ENCODE results near the gene PPT1. TPM values are rescaled to one million over a fixed set of nuclear protein-coding genes. Genes with fewer than 3 reads are reported as not detected.

The PPT1 gene
- 64.6 and 67.3 TPM in 2 replicates for total RNA-seq
- long read RNA-seq, full-length matches to known transcripts: 1,104 of 1,137 reads
- long read RNA-seq, partial matches to known transcripts: 22 of 1,137 reads
- long read RNA-seq, other reads (novel, unspliced or antisense): 11 of 1,137 reads

GRCh38 chr1:40096977-40097782, at the start of gene PPT1:
Gene PPT1, minus strand, starts transcription at chr1:40097252. Its CDS starts 14 bp downstream, at chr1:40097238.
- DNase-seq (ENCODE audit: low spot score, unreplicated experiment): peak; percentile 55
- Mint-ChIP-seq H3K9me3 (ENCODE audit: low read depth) (peaks cover 4% of the 10 kb centered on the region), H3K36me3 (ENCODE audit: insufficient read depth) (peaks cover 5% of the 10 kb centered on the region), H3K4me3 (ENCODE audit: low read depth) (peak within 1 kb of the TSS; percentile 88), H3K27ac (peak within 1 kb of the TSS; percentile 90), H3K4me1 (ENCODE audit: low read depth) (peaks cover 6% of the 10 kb centered on the region), H3K27me3 (peaks cover 25% of the 10 kb centered on the region)
- TF ChIP-seq, protein P1, sequence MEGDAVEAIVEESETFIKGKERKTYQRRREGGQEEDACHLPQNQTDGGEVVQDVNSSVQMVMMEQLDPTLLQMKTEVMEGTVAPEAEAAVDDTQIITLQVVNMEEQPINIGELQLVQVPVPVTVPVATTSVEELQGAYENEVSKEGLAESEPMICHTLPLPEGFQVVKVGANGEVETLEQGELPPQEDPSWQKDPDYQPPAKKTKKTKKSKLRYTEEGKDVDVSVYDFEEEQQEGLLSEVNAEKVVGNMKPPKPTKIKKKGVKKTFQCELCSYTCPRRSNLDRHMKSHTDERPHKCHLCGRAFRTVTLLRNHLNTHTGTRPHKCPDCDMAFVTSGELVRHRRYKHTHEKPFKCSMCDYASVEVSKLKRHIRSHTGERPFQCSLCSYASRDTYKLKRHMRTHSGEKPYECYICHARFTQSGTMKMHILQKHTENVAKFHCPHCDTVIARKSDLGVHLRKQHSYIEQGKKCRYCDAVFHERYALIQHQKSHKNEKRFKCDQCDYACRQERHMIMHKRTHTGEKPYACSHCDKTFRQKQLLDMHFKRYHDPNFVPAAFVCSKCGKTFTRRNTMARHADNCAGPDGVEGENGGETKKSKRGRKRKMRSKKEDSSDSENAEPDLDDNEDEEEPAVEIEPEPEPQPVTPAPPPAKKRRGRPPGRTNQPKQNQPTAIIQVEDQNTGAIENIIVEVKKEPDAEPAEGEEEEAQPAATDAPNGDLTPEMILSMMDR (IDR thresholded peaks at IDR 0.05; ENCODE audit: unreplicated experiment): no peak

DNA sequence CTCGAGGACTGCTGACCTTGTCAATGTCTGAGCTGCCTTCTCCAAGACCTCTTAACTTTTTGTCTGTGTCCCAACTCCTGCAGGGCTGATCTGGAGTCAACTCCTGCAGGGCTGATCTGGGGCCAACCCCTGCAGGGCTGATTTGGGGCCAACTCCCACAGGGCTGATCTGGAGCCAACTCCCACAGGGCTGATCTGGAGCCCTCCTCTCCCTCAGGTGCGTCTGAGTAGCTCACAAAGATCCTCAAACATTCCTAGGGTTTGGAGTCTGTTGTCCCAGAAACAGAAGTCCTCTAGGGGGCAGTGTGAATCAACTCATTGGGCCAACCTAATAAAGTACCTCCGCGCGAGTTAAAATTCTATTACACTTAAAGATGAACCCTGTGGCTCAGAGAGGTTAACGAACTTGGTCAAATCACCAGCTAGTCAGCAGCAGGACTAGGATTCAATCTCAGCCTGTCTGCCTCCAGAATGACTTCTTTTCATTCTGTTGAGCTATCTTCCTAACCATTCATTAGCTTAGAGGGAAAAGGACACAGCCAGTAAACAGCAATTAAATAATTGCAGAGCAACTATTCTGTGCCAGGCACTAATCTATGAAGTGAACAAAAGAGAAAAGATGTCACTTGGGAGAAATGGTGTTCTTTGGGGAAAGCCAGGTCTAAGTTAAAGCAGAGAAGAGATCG, 47.0 kb upstream of the PPT1 start:
- Mint-ChIP-seq H3K4me1 (ENCODE audit: low read depth) (peaks cover 6% of the 10 kb centered on the region), H3K36me3 (ENCODE audit: insufficient read depth) (no peaks in the 10 kb centered on the region), H3K27me3 (peaks cover 47% of the 10 kb centered on the region), H3K4me3 (ENCODE audit: low read depth) (no peak overlapping the region), H3K9me3 (ENCODE audit: low read depth) (no peaks in the 10 kb centered on the region), H3K27ac (no peak overlapping the region)
- TF ChIP-seq, protein P1 (IDR thresholded peaks at IDR 0.05; ENCODE audit: unreplicated experiment): peak; percentile 80
- DNase-seq (ENCODE audit: low spot score, unreplicated experiment): peak; percentile 49

DNA sequence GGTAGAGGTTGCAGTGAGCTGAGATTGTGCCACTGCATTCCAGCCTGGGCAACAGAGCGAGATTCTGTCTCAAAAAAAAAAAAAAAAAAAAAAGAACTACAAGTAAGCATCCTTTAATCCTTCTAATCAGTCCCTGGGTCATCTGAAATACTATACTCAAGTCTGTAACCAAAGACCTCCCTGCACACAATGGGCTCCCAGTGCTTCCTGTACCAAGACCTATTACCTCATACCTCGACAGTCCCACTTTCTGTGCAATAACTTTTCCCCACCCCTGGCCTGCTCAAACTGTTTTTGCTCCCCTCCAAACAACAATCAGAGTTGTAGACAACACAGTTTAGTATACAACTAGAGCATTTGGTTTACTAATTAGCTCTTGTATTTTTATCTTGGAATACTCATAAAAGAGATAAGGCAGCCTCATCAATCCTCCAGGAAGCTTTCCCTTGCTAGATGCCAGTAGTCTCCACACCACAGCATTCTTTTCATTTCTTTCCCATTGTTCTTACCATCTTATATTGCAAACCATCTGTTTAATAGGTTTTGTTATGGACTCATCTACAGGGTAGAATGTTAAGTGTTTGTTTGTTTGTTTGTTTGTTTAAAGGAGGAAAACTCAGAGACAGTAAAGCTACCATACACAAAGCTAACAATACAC, 45.0 kb upstream of the PPT1 start:
- H3K27ac Mint-ChIP-seq: no peak overlapping the region
- no peak overlapping the region for H3K4me3 Mint-ChIP-seq (ENCODE audit: low read depth)
- TF ChIP-seq, protein P1 (IDR thresholded peaks at IDR 0.05; ENCODE audit: unreplicated experiment): no peak
- no peaks in the 10 kb centered on the region for H3K36me3 Mint-ChIP-seq (ENCODE audit: insufficient read depth)
- peaks cover 30% of the 10 kb centered on the region for H3K27me3 Mint-ChIP-seq
- peaks cover 6% of the 10 kb centered on the region for H3K4me1 Mint-ChIP-seq (ENCODE audit: low read depth)
- DNase-seq (ENCODE audit: low spot score, unreplicated experiment): no peak
- H3K9me3 Mint-ChIP-seq (ENCODE audit: low read depth): no peaks in the 10 kb centered on the region

DNA sequence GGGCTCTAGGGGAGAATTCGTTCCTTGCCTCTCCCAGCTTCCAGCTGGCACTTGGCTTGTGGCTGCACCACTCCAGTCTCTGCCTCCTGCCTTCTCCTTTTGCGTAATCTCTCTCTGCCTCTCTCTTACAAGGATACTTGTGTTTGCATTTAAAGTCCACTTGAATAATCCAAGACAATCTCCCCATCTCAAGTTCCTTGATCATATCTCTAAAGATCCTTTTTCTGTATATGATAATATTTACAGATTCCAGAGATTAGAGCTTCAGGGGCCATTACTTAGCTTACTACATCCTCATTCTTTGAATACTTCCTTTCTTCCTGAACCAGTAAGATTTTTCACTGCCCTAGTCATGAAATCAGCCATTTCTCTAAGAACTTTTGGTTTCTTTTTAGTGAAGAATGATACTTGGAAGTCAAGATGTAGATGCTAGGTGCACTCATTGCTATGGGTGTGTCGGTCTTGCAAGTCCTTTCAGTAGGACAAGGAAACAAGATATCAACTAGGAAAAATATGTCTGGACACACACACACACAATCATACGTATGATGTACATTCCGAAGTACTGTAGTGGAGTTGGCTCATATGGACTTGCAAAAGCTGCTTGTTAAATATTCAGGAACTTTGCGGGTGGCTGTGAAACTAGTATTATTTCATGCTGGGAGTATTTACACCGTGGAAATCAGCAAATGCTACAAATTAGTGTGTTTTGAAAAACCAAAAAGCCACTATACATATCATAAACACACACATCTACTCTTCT, 43.3 kb upstream of the PPT1 start:
- no peak overlapping the region for H3K27ac Mint-ChIP-seq
- H3K27me3 Mint-ChIP-seq: peaks cover 14% of the 10 kb centered on the region
- TF ChIP-seq, protein P1 (IDR thresholded peaks at IDR 0.05; ENCODE audit: unreplicated experiment): no peak
- H3K36me3 Mint-ChIP-seq (ENCODE audit: insufficient read depth): no peaks in the 10 kb centered on the region
- no peaks in the 10 kb centered on the region for H3K9me3 Mint-ChIP-seq (ENCODE audit: low read depth)
- no peak for DNase-seq (ENCODE audit: low spot score, unreplicated experiment)
- H3K4me3 Mint-ChIP-seq (ENCODE audit: low read depth): no peak overlapping the region
- peaks cover 6% of the 10 kb centered on the region for H3K4me1 Mint-ChIP-seq (ENCODE audit: low read depth)
